IMR-90 (cell line): ENCODE measurements around the gene RSU1. TPM values are rescaled to one million over a fixed set of nuclear protein-coding genes. Genes with fewer than 3 reads are reported as not detected.

Experiments
- ATAC-seq: fragments of 200-7000 bp; cut with Tn5 transposase; 2 replicates; pipeline ENCODE4 v1.9.1; 2020; ENCODE audit warnings: low read depth, mild to moderate bottlenecking, moderate library complexity
- BruUV-seq: library from RNA; stranded (reverse); fragments of 400-500 nt; replicated peaks from 2 replicates; lab custom pipeline; 2021; lab: Mats Ljungman, UMichigan
- CTCF ChIA-PET: fragments of 300-600 bp; formaldehyde crosslinking; extraction: SDS; loops from one replicate; lab custom pipeline; 2021; ENCODE audit warnings: antibody characterized with exemption; lab: Yijun Ruan, JAX
- POLR2A ChIA-PET: fragments of 300-600 bp; sonication (Branson Sonifier 250); formaldehyde crosslinking; loops from one replicate; lab custom pipeline; 2022; ENCODE audit warnings: antibody characterized with exemption; ENCODE audit not compliant: unreplicated experiment; lab: Charles Lee
- DNase-seq: peaks from one replicate; pipeline ENCODE4 v3.0.0; 2013
- H2AFZ ChIP-seq: replicated peaks from 2 replicates; pipeline ENCODE3; 2013; ENCODE audit warnings: low read length, mild to moderate bottlenecking; ENCODE audit not compliant: poor library complexity
- H2AK5ac ChIP-seq: 2 replicates; pipeline ENCODE4 v1.6.1; 2013; ENCODE audit warnings: low read depth, low read length, inconsistent platforms
- H2AK9ac ChIP-seq: replicated peaks from 2 replicates; pipeline ENCODE3; 2013; ENCODE audit warnings: mild to moderate bottlenecking, low read depth, low read length, moderate library complexity; ENCODE audit not compliant: poor library complexity
- H2BK120ac ChIP-seq: 2 replicates; pipeline ENCODE4 v1.6.1; 2013; ENCODE audit warnings: low read depth, low read length, inconsistent platforms
- H2BK15ac ChIP-seq: 3 replicates; pipeline ENCODE4 v1.6.1; 2013; ENCODE audit warnings: low read depth, low read length, inconsistent platforms
- H2BK20ac ChIP-seq: 2 replicates; pipeline ENCODE4 v1.6.1; 2013; ENCODE audit warnings: low read depth, mild to moderate bottlenecking, inconsistent platforms, low read length, moderate library complexity
- H2BK5ac ChIP-seq: 2 replicates; pipeline ENCODE4 v1.6.1; 2013; ENCODE audit warnings: mild to moderate bottlenecking, low read depth, low read length, inconsistent platforms; ENCODE audit not compliant: poor library complexity, severe bottlenecking
- H3K14ac ChIP-seq: replicated peaks from 2 replicates; pipeline ENCODE4 v1.6.1; 2013; ENCODE audit warnings: low read depth, low read length, inconsistent platforms
- H3K18ac ChIP-seq: 2 replicates; pipeline ENCODE4 v1.6.1; 2013; ENCODE audit warnings: low read depth, low read length, control low read depth
- H3K23ac ChIP-seq: 2 replicates; pipeline ENCODE4 v1.6.1; 2013; ENCODE audit warnings: low read depth, low read length, inconsistent platforms
- H3K27ac ChIP-seq: 2 replicates; pipeline ENCODE4 v1.5.1; 2013; ENCODE audit warnings: mild to moderate bottlenecking, control low read depth, low read length; ENCODE audit not compliant: insufficient read depth
- H3K27me3 ChIP-seq: 2 replicates; pipeline ENCODE4 v1.6.1; 2013; ENCODE audit warnings: low read length; ENCODE audit not compliant: control insufficient read depth, insufficient read depth
- H3K36me3 ChIP-seq: 2 replicates; pipeline ENCODE4 v1.6.1; 2013; ENCODE audit warnings: low read length, mixed read lengths; ENCODE audit not compliant: control insufficient read depth, insufficient read depth
- H3K4ac ChIP-seq: 2 replicates; pipeline ENCODE4 v1.6.1; 2013; ENCODE audit warnings: low read depth, low read length, inconsistent platforms
- H3K4me1 ChIP-seq: 2 replicates; pipeline ENCODE4 v1.6.1; 2013; ENCODE audit warnings: low read length, mixed read lengths; ENCODE audit not compliant: control insufficient read depth, insufficient read depth
- H3K4me2 ChIP-seq: 2 replicates; pipeline ENCODE4 v1.6.1; 2013; ENCODE audit warnings: low read depth, mild to moderate bottlenecking, control low read depth, low read length, moderate library complexity
- H3K4me3 ChIP-seq: 2 replicates; pipeline ENCODE4 v1.5.1; 2013; ENCODE audit warnings: low read depth, mild to moderate bottlenecking, control low read depth, low read length, moderate library complexity; ENCODE audit not compliant: insufficient read depth
- H3K56ac ChIP-seq: 2 replicates; pipeline ENCODE4 v1.6.1; 2013; ENCODE audit warnings: low read length, inconsistent platforms; ENCODE audit not compliant: insufficient read depth; ENCODE audit errors: extremely low read depth
- H3K79me1 ChIP-seq, 2 experiments: 2 replicates each; pipeline ENCODE4 v1.6.1; 2013; ENCODE audit warnings: low read length in 2 of 2, inconsistent platforms in 1 of 2, low read depth in 1 of 2
- H3K9ac ChIP-seq: 2 replicates; pipeline ENCODE4 v1.6.1; 2013; ENCODE audit warnings: low read depth, low read length, control low read depth
- H3K9me1 ChIP-seq: 2 replicates; pipeline ENCODE4 v1.6.1; 2013; ENCODE audit warnings: low read length, inconsistent platforms; ENCODE audit not compliant: insufficient read depth
- H3K9me3 ChIP-seq: 2 replicates; pipeline ENCODE4 v1.6.1; 2013; ENCODE audit warnings: low read length; ENCODE audit not compliant: control insufficient read depth, insufficient read depth
- H4K20me1 ChIP-seq: 2 replicates; pipeline ENCODE4 v1.6.1; 2013; ENCODE audit warnings: low read length, inconsistent platforms; ENCODE audit not compliant: insufficient read depth
- H4K5ac ChIP-seq: 2 replicates; pipeline ENCODE4 v1.6.1; 2013; ENCODE audit warnings: mild to moderate bottlenecking, low read depth, low read length, control low read depth
- H4K8ac ChIP-seq, 2 experiments: 2 replicates each; pipeline ENCODE4 v1.6.1; 2013; ENCODE audit warnings: low read depth in 2 of 2, low read length in 2 of 2, control low read depth in 1 of 2, inconsistent platforms in 1 of 2
- H4K91ac ChIP-seq: 2 replicates; pipeline ENCODE4 v1.6.1; 2013; ENCODE audit warnings: low read depth, low read length, inconsistent platforms; ENCODE audit not compliant: insufficient read depth
- BHLHE40 ChIP-seq: fragments of 150-350 bp; IDR thresholded peaks from 2 replicates; pipeline ENCODE4 v1.6.1; 2016; ENCODE audit warnings: mild to moderate bottlenecking, low read depth, low read length
- CEBPB ChIP-seq: IDR thresholded peaks from 2 replicates; pipeline ENCODE4 v1.6.1; 2012; ENCODE audit warnings: low read depth, low read length, improper control_type of control experiment
- CHD1 ChIP-seq: IDR thresholded peaks from 2 replicates; pipeline ENCODE4 v1.6.1; 2012; ENCODE audit warnings: low read depth, low read length, improper control_type of control experiment
- CTCF ChIP-seq: conservative IDR thresholded peaks from 2 replicates; pipeline ENCODE4 v1.5.1; 2012; ENCODE audit warnings: mild to moderate bottlenecking, low read depth, low read length, improper control_type of control experiment
- FOS ChIP-seq: fragments of 150-350 bp; IDR thresholded peaks from 2 replicates; pipeline ENCODE4 v1.6.1; 2016; ENCODE audit warnings: low read depth, low read length
- MAFK ChIP-seq: IDR thresholded peaks from 2 replicates; pipeline ENCODE4 v1.6.1; 2012; ENCODE audit warnings: low read depth, low read length, improper control_type of control experiment
- MAZ ChIP-seq: IDR thresholded peaks from 2 replicates; pipeline ENCODE4 v1.6.1; 2012; ENCODE audit warnings: low read depth, mild to moderate bottlenecking, low read length, improper control_type of control experiment, moderate library complexity, borderline replicate concordance
- NFE2L2 ChIP-seq: fragments of 150-350 bp; IDR thresholded peaks from 2 replicates; pipeline ENCODE4 v1.6.1; 2016; ENCODE audit warnings: low read depth, mild to moderate bottlenecking, low read length
- RAD21 ChIP-seq: IDR thresholded peaks from 2 replicates; pipeline ENCODE4 v1.6.1; 2012; ENCODE audit warnings: low read length, improper control_type of control experiment
- RFX5 ChIP-seq: IDR thresholded peaks from 2 replicates; pipeline ENCODE4 v1.8.0; 2012; ENCODE audit warnings: low read depth, mild to moderate bottlenecking, low read length, moderate library complexity
- USF2 ChIP-seq: fragments of 150-350 bp; IDR thresholded peaks from 2 replicates; pipeline ENCODE4 v1.6.1; 2017; ENCODE audit warnings: mild to moderate bottlenecking, antibody characterized with exemption, low read length, low read depth
- WGBS, 2 experiments: methylation state at CpG; one replicate each; pipeline versions ENCODE4 v1.1.5 to v1.1.7; 2013; ENCODE audit warnings: missing lambda C conversion rate in 2 of 2; ENCODE audit not compliant: insufficient read length in 1 of 2; ENCODE audit errors: extremely low coverage in 2 of 2; 5-methylcytosine and 5-hydroxymethylcytosine counted together
- dilution Hi-C: fragments of 300-500 bp; cut with HindIII; formaldehyde crosslinking; loops from one replicate; pipeline ENCODE4 v1.14.3; 2018; ENCODE audit warnings: low sequenced_read_pairs; ENCODE audit not compliant: unreplicated experiment
- in situ Hi-C: fragments of 300-500 bp; cut with MboI; formaldehyde crosslinking; loops from 3 replicates; pipeline ENCODE4 v1.14.3; 2019; ENCODE audit warnings: low sequenced_read_pairs, inconsistent platforms, mixed read lengths
- intact Hi-C: fragments of 100-400 bp; cut with micrococcal nuclease; formaldehyde crosslinking; loops from 2 replicates; pipeline ENCODE4 v1.10.0; 2022
- polyA plus RNA-seq, 3 experiments: library from polyadenylated mRNA; depleted of rRNA; stranded (reverse); fragments of >200 nt; gene quantifications; 2 replicates each; pipeline ENCODE4 v1.2.3, GENCODE V29; 2012; ENCODE audit warnings: low replicate concordance in 1 of 3
- total RNA-seq: library from RNA; depleted of rRNA; stranded (reverse); fragments of >200 nt; gene quantifications from 2 replicates; pipeline ENCODE4 v1.2.3, GENCODE V29; 2012

The RSU1 gene
- total and polyA plus RNA-seq, 2 of the 4 experiments (the other 2 are of a cell fraction): 134 to 148 TPM

GRCh38 chr10:16653224-16653623, 164.0 kb downstream of the RSU1 start:
- CTCF ChIA-PET: interaction anchor here (0.7 kb wide), 1 partner anchor 743 kb away, joined by 3 read pairs; no protein-coding TSS in a partner anchor
- BruUV-seq: no TSS peak
- no peak overlapping the region for H4K91ac ChIP-seq
- H2AFZ ChIP-seq: no peak overlapping the region
- no peak overlapping the region for H3K23ac ChIP-seq
- no peak overlapping the region for H3K9ac ChIP-seq
- H2AK5ac ChIP-seq: no peak overlapping the region
- no peak for DNase-seq
- H3K27ac ChIP-seq: no peak overlapping the region
- peaks cover 1 to 2% of the 10 kb centered on the region in 2 experiments for H3K79me1 ChIP-seq
- no peak overlapping the region for H2BK20ac ChIP-seq
- intact Hi-C loops (no loop called here), dilution Hi-C loops (no loop called here), in situ Hi-C loops (no loop called here)
- H3K4ac ChIP-seq: no peak overlapping the region
- H3K9me3 ChIP-seq: no peaks in the 10 kb centered on the region
- H3K36me3 ChIP-seq: no peaks in the 10 kb centered on the region
- H3K4me3 ChIP-seq: no peak overlapping the region
- no peak overlapping the region for H3K56ac ChIP-seq
- no peak for ATAC-seq
- H4K5ac ChIP-seq: no peak overlapping the region
- no peak overlapping the region for H3K18ac ChIP-seq
- H3K4me1 ChIP-seq: peaks cover 2% of the 10 kb centered on the region
- no peak overlapping the region for H4K8ac ChIP-seq
- no peak overlapping the region for H3K4me2 ChIP-seq
- no peak overlapping the region for H2BK5ac ChIP-seq
- no peaks in the 10 kb centered on the region for H3K27me3 ChIP-seq
- H2AK9ac ChIP-seq: no peak overlapping the region
- TF ChIP-seq FOS: no peak
- no peak for TF ChIP-seq CTCF
- no peak for TF ChIP-seq MAFK
- TF ChIP-seq RAD21: no peak
- no peak for TF ChIP-seq MAZ
- TF ChIP-seq BHLHE40: no peak
- TF ChIP-seq RFX5: no peak
- no peak for TF ChIP-seq NFE2L2
- no peak for TF ChIP-seq USF2
- no peak for TF ChIP-seq CEBPB
- TF ChIP-seq CHD1: no peak
- no peak overlapping the region for H2BK120ac ChIP-seq
- H4K20me1 ChIP-seq: no peaks in the 10 kb centered on the region; the same call in 1 of the 2 replicates
- WGBS, 2 experiments: no CpG with 5 or more reads among the region's 4 CpGs
- H3K9me1 ChIP-seq: no peaks in the 10 kb centered on the region; the same call in 1 of the 2 replicates
- no peak overlapping the region for H2BK15ac ChIP-seq
- no peak overlapping the region for H3K14ac ChIP-seq
- POLR2A ChIA-PET: no interaction called here
